Parathyroid adenoma (tissue), 2 donors: ENCODE results near the gene HOATZ.

ENCODE experiments used
- H2AFZ ChIP-seq: fragments of 300-600 bp; sonication (generic); one replicate; pipeline ENCODE4 v1.7.0; 2017; ENCODE audit warnings: antibody characterized with exemption, mild to moderate bottlenecking
- H3K27ac ChIP-seq: fragments of 300-600 bp; sonication (generic); one replicate; pipeline ENCODE4 v1.7.0; 2017
- H3K27me3 ChIP-seq: fragments of 300-600 bp; sonication (generic); one replicate; pipeline ENCODE4 v1.7.0; 2017; ENCODE audit warnings: low read length; ENCODE audit not compliant: control insufficient read depth, insufficient read depth
- H3K36me3 ChIP-seq: fragments of 300-600 bp; sonication (generic); one replicate; pipeline ENCODE4 v1.7.0; 2017; ENCODE audit warnings: low read length; ENCODE audit not compliant: control insufficient read depth, insufficient read depth
- H3K4me1 ChIP-seq: fragments of 300-600 bp; sonication (generic); one replicate; pipeline ENCODE4 v1.7.0; 2017; ENCODE audit warnings: control low read depth
- H3K4me2 ChIP-seq: fragments of 300-600 bp; sonication (generic); one replicate; pipeline ENCODE4 v1.7.0; 2017; ENCODE audit warnings: low read length
- H3K4me3 ChIP-seq: fragments of 300-600 bp; sonication (generic); one replicate; pipeline ENCODE4 v1.7.0; 2017; ENCODE audit warnings: low read depth, low read length
- H3K79me2 ChIP-seq: fragments of 300-600 bp; sonication (generic); one replicate; pipeline ENCODE4 v1.7.0; 2017; ENCODE audit warnings: control low read depth
- H3K9ac ChIP-seq: fragments of 300-600 bp; sonication (generic); one replicate; pipeline ENCODE4 v1.7.0; 2017; ENCODE audit warnings: mild to moderate bottlenecking
- H3K9me3 ChIP-seq: fragments of 300-600 bp; sonication (generic); one replicate; pipeline ENCODE4 v1.7.0; 2017; ENCODE audit warnings: low read length; ENCODE audit not compliant: control insufficient read depth
- TF ChIP-seq, protein P1 (sequence below): fragments of 300-600 bp; sonication (generic); IDR thresholded peaks from one replicate; pipeline ENCODE4 v1.7.0; 2017; ENCODE audit warnings: antibody characterized with exemption, mild to moderate bottlenecking
- donor health status: primary hyperparathyroidism.

HOATZ gene

DNA sequence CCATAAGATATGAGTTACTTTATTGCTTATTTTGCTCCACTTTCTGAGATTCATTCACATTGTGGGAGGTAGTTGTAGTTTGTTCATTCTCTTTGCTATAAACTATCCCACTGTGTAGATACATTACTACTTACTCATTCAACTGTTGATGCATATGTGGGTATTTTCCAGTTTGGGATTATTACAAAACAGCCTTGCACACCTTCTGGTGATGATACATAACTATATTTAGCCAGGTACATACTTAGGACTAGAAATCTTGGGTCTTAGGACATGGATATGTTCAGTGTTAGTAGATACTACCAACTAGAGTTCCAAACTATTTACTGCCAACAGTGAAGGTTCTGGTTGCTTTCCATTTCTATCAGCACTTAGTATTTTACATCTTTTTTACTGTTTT, 40.1 kb upstream of the HOATZ start:
- H3K9ac ChIP-seq = no peak overlapping the region
- H3K27ac ChIP-seq = no peak overlapping the region
- no peaks in the 10 kb centered on the region for H3K4me1 ChIP-seq

DNA sequence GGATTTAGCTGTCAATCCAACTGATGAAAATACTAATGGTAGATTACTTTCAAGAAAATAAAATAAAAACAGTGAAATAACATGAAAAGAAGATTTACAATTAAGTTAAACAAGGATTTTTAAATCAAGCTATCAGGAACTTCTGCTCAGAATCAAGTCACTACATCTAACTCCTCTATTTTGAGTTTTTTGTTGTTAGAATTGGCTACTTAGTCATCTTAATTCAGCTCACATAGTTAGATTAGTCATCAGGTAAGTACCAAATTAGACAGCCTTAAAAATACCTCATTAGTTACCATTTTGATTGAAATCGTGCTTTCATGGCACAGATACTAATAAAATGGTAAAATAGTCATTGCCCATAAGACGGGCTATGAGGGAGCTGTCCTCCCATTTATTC, 38.2 kb upstream of the HOATZ start:
- no peak overlapping the region for H2AFZ ChIP-seq
- H3K4me2 ChIP-seq = no peak overlapping the region
- no peaks in the 10 kb centered on the region for H3K36me3 ChIP-seq
- no peaks in the 10 kb centered on the region for H3K79me2 ChIP-seq
- no peaks in the 10 kb centered on the region for H3K27me3 ChIP-seq
- H3K27ac ChIP-seq = no peak overlapping the region
- TF ChIP-seq, protein P1, sequence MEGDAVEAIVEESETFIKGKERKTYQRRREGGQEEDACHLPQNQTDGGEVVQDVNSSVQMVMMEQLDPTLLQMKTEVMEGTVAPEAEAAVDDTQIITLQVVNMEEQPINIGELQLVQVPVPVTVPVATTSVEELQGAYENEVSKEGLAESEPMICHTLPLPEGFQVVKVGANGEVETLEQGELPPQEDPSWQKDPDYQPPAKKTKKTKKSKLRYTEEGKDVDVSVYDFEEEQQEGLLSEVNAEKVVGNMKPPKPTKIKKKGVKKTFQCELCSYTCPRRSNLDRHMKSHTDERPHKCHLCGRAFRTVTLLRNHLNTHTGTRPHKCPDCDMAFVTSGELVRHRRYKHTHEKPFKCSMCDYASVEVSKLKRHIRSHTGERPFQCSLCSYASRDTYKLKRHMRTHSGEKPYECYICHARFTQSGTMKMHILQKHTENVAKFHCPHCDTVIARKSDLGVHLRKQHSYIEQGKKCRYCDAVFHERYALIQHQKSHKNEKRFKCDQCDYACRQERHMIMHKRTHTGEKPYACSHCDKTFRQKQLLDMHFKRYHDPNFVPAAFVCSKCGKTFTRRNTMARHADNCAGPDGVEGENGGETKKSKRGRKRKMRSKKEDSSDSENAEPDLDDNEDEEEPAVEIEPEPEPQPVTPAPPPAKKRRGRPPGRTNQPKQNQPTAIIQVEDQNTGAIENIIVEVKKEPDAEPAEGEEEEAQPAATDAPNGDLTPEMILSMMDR = no peak
- H3K4me3 ChIP-seq = no peak overlapping the region
- H3K9me3 ChIP-seq = no peaks in the 10 kb centered on the region
- no peak overlapping the region for H3K9ac ChIP-seq
- H3K4me1 ChIP-seq = no peaks in the 10 kb centered on the region

More for the DNA sequence above, 40.1 kb upstream of the HOATZ start:
- H3K4me3 ChIP-seq = no peak overlapping the region
- H3K9me3 ChIP-seq = no peaks in the 10 kb centered on the region
- H2AFZ ChIP-seq = no peak overlapping the region
- H3K4me2 ChIP-seq = no peak overlapping the region
- no peaks in the 10 kb centered on the region for H3K79me2 ChIP-seq
- H3K36me3 ChIP-seq = no peaks in the 10 kb centered on the region
- TF ChIP-seq, protein P1 = no peak
- no peaks in the 10 kb centered on the region for H3K27me3 ChIP-seq

DNA sequence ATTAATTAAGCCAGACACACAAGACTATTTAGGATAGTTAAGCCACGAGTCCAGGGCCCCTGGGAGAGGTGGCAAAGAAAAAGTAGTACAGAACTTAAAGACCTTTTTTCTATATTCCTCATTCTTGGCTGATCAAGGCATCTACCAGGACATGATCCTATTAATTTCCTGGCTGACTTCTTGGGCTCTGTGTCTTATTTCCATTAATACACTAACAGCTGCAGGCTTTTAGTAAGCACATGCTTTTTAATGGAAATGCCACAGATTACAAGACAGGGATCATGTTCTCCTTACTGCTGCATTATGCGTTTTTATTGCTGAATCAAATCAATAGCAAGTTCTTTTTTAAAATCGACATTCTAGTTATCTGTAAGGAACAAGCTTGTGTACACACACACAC, 37.6 kb upstream of the HOATZ start:
- no peaks in the 10 kb centered on the region for H3K79me2 ChIP-seq
- no peaks in the 10 kb centered on the region for H3K36me3 ChIP-seq
- no peaks in the 10 kb centered on the region for H3K9me3 ChIP-seq
- H2AFZ ChIP-seq = no peak overlapping the region
- no peak overlapping the region for H3K9ac ChIP-seq
- no peaks in the 10 kb centered on the region for H3K4me1 ChIP-seq
- no peak overlapping the region for H3K27ac ChIP-seq
- no peaks in the 10 kb centered on the region for H3K27me3 ChIP-seq
- no peak overlapping the region for H3K4me3 ChIP-seq
- TF ChIP-seq, protein P1 = no peak
- no peak overlapping the region for H3K4me2 ChIP-seq

DNA sequence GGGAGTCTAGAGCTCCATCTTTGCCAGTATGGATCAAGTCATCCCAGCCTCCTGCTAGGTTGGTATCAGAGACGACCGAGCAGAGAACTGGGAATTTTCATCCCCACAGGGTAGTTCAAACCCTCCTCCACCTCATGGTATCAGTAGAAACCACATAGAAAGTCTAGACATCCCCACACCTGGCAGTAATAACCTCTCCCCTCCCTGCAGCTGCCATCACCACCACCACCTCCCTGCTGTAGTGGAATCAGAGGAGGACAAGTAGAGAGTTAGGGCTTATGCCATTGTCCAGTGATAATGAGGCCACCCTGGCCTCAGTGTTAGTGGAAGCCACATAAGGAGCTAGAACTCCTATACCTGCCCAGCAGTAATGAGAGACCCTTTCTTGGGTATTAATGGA, 36.7 kb upstream of the HOATZ start:
- no peaks in the 10 kb centered on the region for H3K27me3 ChIP-seq
- H3K79me2 ChIP-seq = no peaks in the 10 kb centered on the region
- no peak overlapping the region for H3K4me2 ChIP-seq
- no peaks in the 10 kb centered on the region for H3K4me1 ChIP-seq
- H2AFZ ChIP-seq = no peak overlapping the region
- no peak overlapping the region for H3K27ac ChIP-seq
- H3K36me3 ChIP-seq = no peaks in the 10 kb centered on the region
- no peak overlapping the region for H3K4me3 ChIP-seq
- no peaks in the 10 kb centered on the region for H3K9me3 ChIP-seq
- no peak overlapping the region for H3K9ac ChIP-seq
- TF ChIP-seq, protein P1 = no peak

DNA sequence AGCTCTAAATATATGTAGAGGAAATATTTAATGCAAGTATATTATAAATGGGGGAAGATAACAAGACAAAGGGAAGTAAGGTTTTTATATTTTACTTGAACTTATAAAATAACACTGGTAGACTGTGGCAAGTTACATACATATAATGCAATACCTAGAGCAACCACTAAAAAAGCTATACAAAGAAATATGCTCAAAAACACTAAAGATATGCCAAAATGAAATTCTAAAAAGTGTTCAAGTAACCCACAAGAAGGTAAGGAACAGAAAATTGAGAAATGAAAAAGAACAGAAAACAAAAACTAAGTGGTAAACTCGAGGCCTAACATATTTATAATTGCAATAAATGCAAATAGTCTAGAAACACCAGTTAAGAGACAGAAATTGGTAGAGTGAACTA, 34.9 kb upstream of the HOATZ start:
- H3K9ac ChIP-seq = no peak overlapping the region
- no peaks in the 10 kb centered on the region for H3K79me2 ChIP-seq
- TF ChIP-seq, protein P1 = no peak
- H3K4me1 ChIP-seq = no peaks in the 10 kb centered on the region
- no peak overlapping the region for H2AFZ ChIP-seq
- H3K4me2 ChIP-seq = no peak overlapping the region
- no peaks in the 10 kb centered on the region for H3K27me3 ChIP-seq
- no peak overlapping the region for H3K4me3 ChIP-seq
- no peaks in the 10 kb centered on the region for H3K36me3 ChIP-seq
- no peaks in the 10 kb centered on the region for H3K9me3 ChIP-seq
- H3K27ac ChIP-seq = no peak overlapping the region
